Loucy (cell line): ENCODE results near the gene EIF2D.

Experiments used
- EZH2phosphoT487 ChIP-seq: fragments of 200-600 bp; IDR thresholded peaks from 2 replicates; pipeline ENCODE4 v1.6.1; 2018; ENCODE audit warnings: antibody characterized with exemption, mild to moderate bottlenecking, moderate library complexity, borderline replicate concordance
- TF ChIP-seq, protein P1 (sequence below): fragments of 200-600 bp; sonication (generic); conservative IDR thresholded peaks from 2 replicates; pipeline ENCODE4 v1.5.1; 2014; ENCODE audit warnings: mild to moderate bottlenecking, antibody characterized with exemption, low read length

DNA sequence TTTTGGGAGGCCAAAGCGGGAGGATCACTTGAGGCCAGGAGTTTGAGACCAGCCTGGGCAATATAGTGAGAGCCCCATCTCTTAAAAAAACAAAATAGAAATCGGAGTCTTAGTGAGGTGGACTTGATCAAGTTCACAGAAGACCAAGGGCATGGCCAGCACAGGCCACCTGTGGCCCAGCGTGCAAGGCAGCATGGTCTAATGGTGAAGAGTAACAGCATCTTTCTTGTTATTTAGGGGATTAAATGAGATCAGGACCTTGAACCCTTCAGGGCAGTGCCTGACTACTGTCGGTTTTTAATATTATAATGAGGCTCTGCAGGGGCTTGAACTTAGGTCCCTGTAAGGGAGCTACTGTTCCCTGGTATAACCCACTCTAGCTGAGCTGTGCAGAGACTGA, 38.5 kb downstream of the EIF2D start:
- TF ChIP-seq, protein P1, sequence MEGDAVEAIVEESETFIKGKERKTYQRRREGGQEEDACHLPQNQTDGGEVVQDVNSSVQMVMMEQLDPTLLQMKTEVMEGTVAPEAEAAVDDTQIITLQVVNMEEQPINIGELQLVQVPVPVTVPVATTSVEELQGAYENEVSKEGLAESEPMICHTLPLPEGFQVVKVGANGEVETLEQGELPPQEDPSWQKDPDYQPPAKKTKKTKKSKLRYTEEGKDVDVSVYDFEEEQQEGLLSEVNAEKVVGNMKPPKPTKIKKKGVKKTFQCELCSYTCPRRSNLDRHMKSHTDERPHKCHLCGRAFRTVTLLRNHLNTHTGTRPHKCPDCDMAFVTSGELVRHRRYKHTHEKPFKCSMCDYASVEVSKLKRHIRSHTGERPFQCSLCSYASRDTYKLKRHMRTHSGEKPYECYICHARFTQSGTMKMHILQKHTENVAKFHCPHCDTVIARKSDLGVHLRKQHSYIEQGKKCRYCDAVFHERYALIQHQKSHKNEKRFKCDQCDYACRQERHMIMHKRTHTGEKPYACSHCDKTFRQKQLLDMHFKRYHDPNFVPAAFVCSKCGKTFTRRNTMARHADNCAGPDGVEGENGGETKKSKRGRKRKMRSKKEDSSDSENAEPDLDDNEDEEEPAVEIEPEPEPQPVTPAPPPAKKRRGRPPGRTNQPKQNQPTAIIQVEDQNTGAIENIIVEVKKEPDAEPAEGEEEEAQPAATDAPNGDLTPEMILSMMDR, result no peak
- no peak for TF ChIP-seq EZH2phosphoT487
